SK-N-MC (cell line): ENCODE data around the gene SULT1A2.
"Not testable (repeated sequence)": the region's sequence is repeated elsewhere in the genome, so short reads cannot be mapped to it uniquely, and the experiment has no call there.

Source experiments
- EZH2 ChIP-seq: fragments of 200-600 bp; sonication (generic); IDR thresholded peaks from one replicate; pipeline ENCODE4 v1.6.1; 2017; ENCODE audit warnings: antibody characterized with exemption
- POLR2AphosphoS5 ChIP-seq: IDR thresholded peaks from 2 replicates; pipeline ENCODE4 v1.6.1; 2012; ENCODE audit warnings: mild to moderate bottlenecking, low read depth, low read length, borderline replicate concordance

DNA sequence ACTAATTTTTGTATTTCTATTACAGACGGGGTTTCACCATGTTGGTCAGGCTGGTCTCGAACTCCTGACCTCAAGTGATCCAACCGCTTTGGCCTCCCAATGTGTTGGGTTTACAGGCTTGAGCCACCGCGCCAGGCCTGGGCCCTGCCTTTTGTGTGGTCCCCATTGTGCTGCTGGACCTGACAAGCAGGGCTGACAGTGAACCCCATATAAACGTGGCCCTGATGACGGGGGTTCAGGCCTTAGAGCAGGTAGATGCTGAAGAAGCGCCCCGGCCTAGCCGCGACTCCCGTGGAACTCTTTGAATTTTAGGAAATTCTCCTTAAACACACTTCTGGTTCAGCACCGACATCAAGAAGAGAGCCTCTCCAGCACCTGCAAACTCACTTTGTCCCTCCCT lies 4.7 kb upstream of the SULT1A2 start:
- TF ChIP-seq EZH2, POLR2AphosphoS5: not testable (repeated sequence)
